ENCODE data around the gene GPATCH1. TPM values are rescaled to one million over a fixed set of nuclear protein-coding genes. Genes with fewer than 3 reads are reported as not detected.

The GPATCH1 gene
- total RNA-seq, 1 experiment from 2014 or later: 7.8 TPM

- TF ChIP-seq, protein P1, sequence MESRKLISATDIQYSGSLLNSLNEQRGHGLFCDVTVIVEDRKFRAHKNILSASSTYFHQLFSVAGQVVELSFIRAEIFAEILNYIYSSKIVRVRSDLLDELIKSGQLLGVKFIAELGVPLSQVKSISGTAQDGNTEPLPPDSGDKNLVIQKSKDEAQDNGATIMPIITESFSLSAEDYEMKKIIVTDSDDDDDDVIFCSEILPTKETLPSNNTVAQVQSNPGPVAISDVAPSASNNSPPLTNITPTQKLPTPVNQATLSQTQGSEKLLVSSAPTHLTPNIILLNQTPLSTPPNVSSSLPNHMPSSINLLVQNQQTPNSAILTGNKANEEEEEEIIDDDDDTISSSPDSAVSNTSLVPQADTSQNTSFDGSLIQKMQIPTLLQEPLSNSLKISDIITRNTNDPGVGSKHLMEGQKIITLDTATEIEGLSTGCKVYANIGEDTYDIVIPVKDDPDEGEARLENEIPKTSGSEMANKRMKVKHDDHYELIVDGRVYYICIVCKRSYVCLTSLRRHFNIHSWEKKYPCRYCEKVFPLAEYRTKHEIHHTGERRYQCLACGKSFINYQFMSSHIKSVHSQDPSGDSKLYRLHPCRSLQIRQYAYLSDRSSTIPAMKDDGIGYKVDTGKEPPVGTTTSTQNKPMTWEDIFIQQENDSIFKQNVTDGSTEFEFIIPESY (IDR thresholded peaks at IDR 0.05; ENCODE audit: extremely low read depth, insufficient replicate concordance, low read length): no peak
- TF ChIP-seq, protein P2, sequence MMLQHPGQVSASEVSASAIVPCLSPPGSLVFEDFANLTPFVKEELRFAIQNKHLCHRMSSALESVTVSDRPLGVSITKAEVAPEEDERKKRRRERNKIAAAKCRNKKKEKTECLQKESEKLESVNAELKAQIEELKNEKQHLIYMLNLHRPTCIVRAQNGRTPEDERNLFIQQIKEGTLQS (IDR thresholded peaks at IDR 0.05): no peak
- no peak for TF ChIP-seq EZH2phosphoT487 (IDR thresholded peaks at IDR 0.05; ENCODE audit: borderline replicate concordance)
- no peak for TF ChIP-seq RAD21 (IDR thresholded peaks at IDR 0.05; ENCODE audit: low read depth)
Measured at GRCh38 chr19:33171916-33172359, 91.0 kb downstream of the GPATCH1 start (continued).

DNA sequence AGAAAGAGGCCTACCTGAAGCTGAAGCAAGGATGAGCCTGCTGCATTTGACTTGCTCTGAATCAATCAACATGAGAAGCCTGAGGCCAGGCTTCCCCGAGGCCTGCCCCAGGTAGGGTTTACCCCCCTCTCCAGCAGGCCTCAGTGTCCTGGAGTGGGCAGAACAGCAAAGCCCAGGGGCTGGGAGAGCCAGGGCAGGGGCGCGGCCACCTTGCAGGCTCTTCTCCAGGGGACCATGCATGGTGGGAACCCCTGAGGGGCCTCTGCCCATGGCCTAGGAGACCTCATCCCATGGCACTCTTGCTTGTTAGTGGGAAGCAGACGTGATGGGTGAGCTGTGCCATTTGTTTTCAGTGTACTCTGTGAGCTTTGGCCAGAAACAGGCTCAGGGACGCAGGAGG, 93.2 kb downstream of the GPATCH1 start:
- no peak overlapping the region for H2AFZ ChIP-seq (ENCODE audit: low read depth, low read length, poor library complexity, severe bottlenecking)
- BruUV-seq (replicated peaks): no TSS peak
- ATAC-seq (no peak), DNase-seq (ENCODE audit: low read depth, low spot score) (no peak)
- RAD21 ChIA-PET (ENCODE audit: low non-redundant PET in 1 of 2, low total read pairs in 2 of 2, uncharacterized antibody in 2 of 2, unreplicated experiment in 2 of 2): no interaction called here
- POLR2A ChIA-PET: no interaction called here
- H3K4me2 ChIP-seq (ENCODE audit: low read length): no peak overlapping the region
- no peak for TF ChIP-seq ZFX (IDR thresholded peaks at IDR 0.05)
- no peak for TF ChIP-seq CTCF (IDR thresholded peaks at IDR 0.05 in 2 of 3, conservative IDR thresholded peaks at IDR 0.05 in 1 of 3; ENCODE audit: borderline replicate concordance in 1 of 3, insufficient read depth in 1 of 3, low read depth in 2 of 3, low read length in 2 of 3)
- no peak for TF ChIP-seq SRF (IDR thresholded peaks at IDR 0.05; ENCODE audit: low read depth)
- no peak for TF ChIP-seq EGR1 (IDR thresholded peaks at IDR 0.05; ENCODE audit: low read depth)
- no peak for TF ChIP-seq EZH2 (IDR thresholded peaks at IDR 0.05)
- TF ChIP-seq POLR2A (IDR thresholded peaks at IDR 0.05; ENCODE audit: borderline replicate concordance, extremely low read depth, insufficient read depth, insufficient read length): no peak
- no peak for TF ChIP-seq EZH2phosphoT487 (IDR thresholded peaks at IDR 0.05; ENCODE audit: borderline replicate concordance)
- no peak overlapping the region for H3K9ac ChIP-seq (ENCODE audit: low read length)
- no peaks in the 10 kb centered on the region for H3K9me2 ChIP-seq (ENCODE audit: insufficient read depth)
- no peak overlapping the region for H3K27ac ChIP-seq (ENCODE audit: low read depth, low read length)
- CTCF ChIA-PET: interaction anchor here (1.3 kb wide), 1 partner anchor 10 kb away, joined by 4 read pairs; no protein-coding TSS in a partner anchor
- H3K4me3 ChIP-seq (replicated peaks in 1 of 2; ENCODE audit: low read depth in 1 of 2, low read length in 2 of 2): no peak overlapping the region
- peaks cover 24 to 36% of the 10 kb centered on the region in 2 experiments for H3K4me1 ChIP-seq (ENCODE audit: control insufficient read depth in 1 of 2, insufficient read depth in 2 of 2, low read length in 2 of 2)
- H3K9me3 ChIP-seq (ENCODE audit: control insufficient read depth in 1 of 2, insufficient read depth in 1 of 2, low read depth in 1 of 2, low read length in 2 of 2): no peaks in the 10 kb centered on the region
- no peaks in the 10 kb centered on the region for H3K36me3 ChIP-seq (ENCODE audit: control insufficient read depth in 1 of 2, insufficient read depth in 2 of 2, low read length in 2 of 2)
- no peaks in the 10 kb centered on the region for H3K27me3 ChIP-seq (ENCODE audit: insufficient read depth, low read length)
- 0 out of 2 replicates have a peak, but pooled peaks cover 3% of the 10 kb centered on the region for H3K79me2 ChIP-seq (ENCODE audit: insufficient read depth, low read length)
- no peaks in the 10 kb centered on the region for H4K20me1 ChIP-seq (ENCODE audit: insufficient read depth)
- intact Hi-C loops (cut with micrococcal nuclease): loop anchor here (10.0 kb wide), 1 partner anchor 1181 kb away; no protein-coding TSS in a partner anchor
